ENCODE measurements around the gene TMEM30A. TPM values are rescaled to one million over a fixed set of nuclear protein-coding genes. Genes with fewer than 3 reads are reported as not detected.

TMEM30A gene
- total RNA-seq, 2 experiments from 2014 or later = 18.2 to 32.1 TPM

DNA sequence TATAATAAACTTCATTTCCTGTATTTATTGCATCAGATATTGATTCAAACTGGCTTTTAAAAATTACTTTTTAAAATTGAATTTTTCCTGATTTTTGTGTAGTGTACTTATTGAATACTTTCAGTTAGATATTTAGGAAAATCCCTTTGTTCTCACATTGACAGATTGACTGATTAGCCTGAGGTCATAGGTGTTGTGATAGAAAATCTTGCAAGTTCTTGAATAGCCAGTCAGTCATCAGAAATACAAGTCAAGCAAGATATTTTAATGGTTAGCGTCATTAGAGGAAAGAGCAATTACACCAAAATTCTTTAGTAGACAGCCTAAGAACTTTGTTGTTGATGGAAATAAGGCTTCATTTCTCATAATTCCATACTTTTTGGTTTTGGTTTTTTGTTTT, 3.4 kb upstream of the TMEM30A start:
- Histone ChIP-seq H3K9me3 (ENCODE audit: low read length) (no peaks in the 10 kb centered on the region), H3K4me3 (ENCODE audit: low read depth, low read length, poor library complexity, severe bottlenecking) (peak overlapping the region; percentile 94), H3K4me1 (ENCODE audit: insufficient read depth, low read length, poor library complexity, severe bottlenecking) (peaks cover 32% of the 10 kb centered on the region), H3K9me2 (ENCODE audit: insufficient read depth, low read length) (no peaks in the 10 kb centered on the region), H3K36me3 (ENCODE audit: insufficient read depth, low read length) (no peaks in the 10 kb centered on the region), H3K4me2 (ENCODE audit: low read length) (peak overlapping the region; percentile 94), H3K79me2 (ENCODE audit: insufficient read depth, low read depth, low read length) (peaks cover 49% of the 10 kb centered on the region), H3K27ac (ENCODE audit: low read depth, low read length, poor library complexity, severe bottlenecking) (peak overlapping the region; percentile 33), H2AFZ (ENCODE audit: low read length) (peak overlapping the region; percentile 84), H4K20me1 (ENCODE audit: insufficient read depth, low read length) (peaks cover 9% of the 10 kb centered on the region)
- BruUV-seq (replicated peaks) = no TSS peak
- DNase-seq (ENCODE audit: low spot score) = no peak
- no peak for TF ChIP-seq EZH2phosphoT487 (IDR thresholded peaks at IDR 0.05; ENCODE audit: borderline replicate concordance, low read depth, low read length)
- TF ChIP-seq, protein P1, sequence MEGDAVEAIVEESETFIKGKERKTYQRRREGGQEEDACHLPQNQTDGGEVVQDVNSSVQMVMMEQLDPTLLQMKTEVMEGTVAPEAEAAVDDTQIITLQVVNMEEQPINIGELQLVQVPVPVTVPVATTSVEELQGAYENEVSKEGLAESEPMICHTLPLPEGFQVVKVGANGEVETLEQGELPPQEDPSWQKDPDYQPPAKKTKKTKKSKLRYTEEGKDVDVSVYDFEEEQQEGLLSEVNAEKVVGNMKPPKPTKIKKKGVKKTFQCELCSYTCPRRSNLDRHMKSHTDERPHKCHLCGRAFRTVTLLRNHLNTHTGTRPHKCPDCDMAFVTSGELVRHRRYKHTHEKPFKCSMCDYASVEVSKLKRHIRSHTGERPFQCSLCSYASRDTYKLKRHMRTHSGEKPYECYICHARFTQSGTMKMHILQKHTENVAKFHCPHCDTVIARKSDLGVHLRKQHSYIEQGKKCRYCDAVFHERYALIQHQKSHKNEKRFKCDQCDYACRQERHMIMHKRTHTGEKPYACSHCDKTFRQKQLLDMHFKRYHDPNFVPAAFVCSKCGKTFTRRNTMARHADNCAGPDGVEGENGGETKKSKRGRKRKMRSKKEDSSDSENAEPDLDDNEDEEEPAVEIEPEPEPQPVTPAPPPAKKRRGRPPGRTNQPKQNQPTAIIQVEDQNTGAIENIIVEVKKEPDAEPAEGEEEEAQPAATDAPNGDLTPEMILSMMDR (conservative IDR thresholded peaks at IDR 0.05; ENCODE audit: low read length) = no peak
- intact Hi-C loops (cut with micrococcal nuclease; ENCODE audit: unreplicated experiment) = loop anchor here (5.0 kb wide), 2 partner anchors 1636 to 1766 kb away; partner anchors contain the start of genes EEF1A1 and SLC17A5
- POLR2A ChIA-PET = interaction anchor here (1.0 to 1.9 kb wide), 2 partner anchors 44 to 321 kb away, joined by 3 to 6 read pairs; partner anchors contain the start of gene COX7A2
- CTCF ChIA-PET (ENCODE audit: unreplicated experiment) = no interaction called here

DNA sequence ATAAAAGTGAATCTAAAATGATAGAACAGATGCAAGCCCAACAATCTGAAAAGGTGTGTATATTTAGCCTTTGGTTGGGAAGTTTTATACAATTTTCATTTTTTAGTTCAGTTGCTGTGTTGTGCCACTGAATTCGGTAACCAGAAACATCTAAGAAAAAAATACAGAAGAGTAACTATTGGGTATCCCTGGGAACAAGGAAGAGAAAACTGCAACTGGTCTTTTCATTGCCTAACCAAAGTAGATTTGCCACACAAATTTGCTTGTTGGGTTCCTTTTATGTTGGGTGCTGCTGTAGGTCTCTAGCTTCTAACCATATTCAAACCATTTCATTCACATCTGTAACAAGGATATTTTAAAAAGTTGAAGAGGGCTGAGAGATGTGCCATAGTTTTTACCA, 2.8 kb upstream of the TMEM30A start:
- H3K79me2 ChIP-seq (ENCODE audit: insufficient read depth, low read depth, low read length) = peaks cover 55% of the 10 kb centered on the region
- H3K4me2 ChIP-seq (ENCODE audit: low read length) = peak overlapping the region; percentile 94
- DNase-seq (ENCODE audit: low spot score) = peak; percentile 42
- TF ChIP-seq, protein P1 (conservative IDR thresholded peaks at IDR 0.05; ENCODE audit: low read length) = no peak
- TF ChIP-seq EZH2phosphoT487 (IDR thresholded peaks at IDR 0.05; ENCODE audit: borderline replicate concordance, low read depth, low read length) = no peak
- peak overlapping the region; percentile 33 for H3K27ac ChIP-seq (ENCODE audit: low read depth, low read length, poor library complexity, severe bottlenecking)
- no peaks in the 10 kb centered on the region for H3K9me2 ChIP-seq (ENCODE audit: insufficient read depth, low read length)
- peak overlapping the region; percentile 94 for H3K4me3 ChIP-seq (ENCODE audit: low read depth, low read length, poor library complexity, severe bottlenecking)
- POLR2A ChIA-PET = interaction anchor here (1.0 to 1.9 kb wide), 2 partner anchors 44 to 321 kb away, joined by 3 to 6 read pairs; partner anchors contain the start of gene COX7A2
- peaks cover 33% of the 10 kb centered on the region for H3K4me1 ChIP-seq (ENCODE audit: insufficient read depth, low read length, poor library complexity, severe bottlenecking)
- intact Hi-C loops (cut with micrococcal nuclease; ENCODE audit: unreplicated experiment) = loop anchor here (5.0 kb wide), 2 partner anchors 1635 to 1765 kb away; partner anchors contain the start of genes EEF1A1 and SLC17A5
- peak overlapping the region; percentile 84 for H2AFZ ChIP-seq (ENCODE audit: low read length)
- no peaks in the 10 kb centered on the region for H3K9me3 ChIP-seq (ENCODE audit: low read length)
- peaks cover 15% of the 10 kb centered on the region for H4K20me1 ChIP-seq (ENCODE audit: insufficient read depth, low read length)
- no peaks in the 10 kb centered on the region for H3K36me3 ChIP-seq (ENCODE audit: insufficient read depth, low read length)
- no TSS peak for BruUV-seq (replicated peaks)
- CTCF ChIA-PET (ENCODE audit: unreplicated experiment) = no interaction called here

DNA sequence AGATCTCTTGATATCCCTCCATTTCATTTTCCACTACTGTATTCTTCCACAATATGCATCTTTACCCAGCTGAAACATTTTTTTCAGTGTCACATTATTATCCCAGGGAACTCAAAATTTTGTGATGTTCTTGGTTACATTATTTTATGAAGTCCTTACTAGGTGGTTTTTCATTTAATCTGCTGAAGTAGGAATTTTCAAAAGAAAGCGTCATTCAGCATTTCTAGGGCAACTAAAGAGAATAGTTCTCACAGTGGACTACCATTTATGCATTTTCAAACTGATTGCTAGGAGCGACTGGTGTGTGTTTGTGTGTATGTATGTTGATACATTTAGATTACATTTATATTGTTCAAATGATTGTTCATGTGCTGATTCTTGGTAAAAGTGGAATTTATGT, 2.4 kb upstream of the TMEM30A start:
- no TSS peak for BruUV-seq (replicated peaks)
- TF ChIP-seq, protein P1 (conservative IDR thresholded peaks at IDR 0.05; ENCODE audit: low read length) = no peak
- TF ChIP-seq EZH2phosphoT487 (IDR thresholded peaks at IDR 0.05; ENCODE audit: borderline replicate concordance, low read depth, low read length) = no peak
- CTCF ChIA-PET (ENCODE audit: unreplicated experiment) = no interaction called here
- H3K4me1 ChIP-seq (ENCODE audit: insufficient read depth, low read length, poor library complexity, severe bottlenecking) = peaks cover 35% of the 10 kb centered on the region
- DNase-seq (ENCODE audit: low spot score) = no peak
- H4K20me1 ChIP-seq (ENCODE audit: insufficient read depth, low read length) = peaks cover 15% of the 10 kb centered on the region
- H3K36me3 ChIP-seq (ENCODE audit: insufficient read depth, low read length) = no peaks in the 10 kb centered on the region
- H3K4me2 ChIP-seq (ENCODE audit: low read length) = peak overlapping the region; percentile 94
- POLR2A ChIA-PET = interaction anchor here (1.0 to 1.9 kb wide), 2 partner anchors 43 to 322 kb away, joined by 3 to 6 read pairs; partner anchors contain the start of gene COX7A2
- H2AFZ ChIP-seq (ENCODE audit: low read length) = peak overlapping the region; percentile 84
- peak overlapping the region; percentile 33 for H3K27ac ChIP-seq (ENCODE audit: low read depth, low read length, poor library complexity, severe bottlenecking)
- H3K4me3 ChIP-seq (ENCODE audit: low read depth, low read length, poor library complexity, severe bottlenecking) = peak overlapping the region; percentile 94
- H3K9me3 ChIP-seq (ENCODE audit: low read length) = no peaks in the 10 kb centered on the region
- no peaks in the 10 kb centered on the region for H3K9me2 ChIP-seq (ENCODE audit: insufficient read depth, low read length)
- intact Hi-C loops (cut with micrococcal nuclease; ENCODE audit: unreplicated experiment) = loop anchor here (5.0 kb wide), 2 partner anchors 1635 to 1765 kb away; partner anchors contain the start of genes EEF1A1 and SLC17A5
- peaks cover 60% of the 10 kb centered on the region for H3K79me2 ChIP-seq (ENCODE audit: insufficient read depth, low read depth, low read length)

Measured in OCI-LY7 (cell line).